Neutrophil (primary cell): ENCODE measurements around the gene CHD9.
A peak's percentile ranks its signal among the peaks of the same experiment; 100 is the strongest.

Experiments used
- H3K27ac ChIP-seq: fragments of 200-600 bp; sonication (generic); 2 replicates; pipeline ENCODE4 v1.5.1; 2016; ENCODE audit warnings: mild to moderate bottlenecking, moderate library complexity
- H3K27me3 ChIP-seq: fragments of 200-600 bp; sonication (generic); 2 replicates; pipeline ENCODE4 v1.6.0; 2016; ENCODE audit warnings: mild to moderate bottlenecking
- H3K36me3 ChIP-seq: fragments of 200-600 bp; sonication (generic); 2 replicates; pipeline ENCODE4 v1.5.1; 2017
- H3K4me1 ChIP-seq, 2 experiments: fragments of 200-600 bp in 1 of 2; sonication (generic) in 1 of 2; 1 replicate in 1 of 2; 2 replicates in 1 of 2; pipeline versions ENCODE4 v1.5.1 to v1.6.1; 2013 to 2016; ENCODE audit warnings: low read depth in 1 of 2, low read length in 1 of 2, mild to moderate bottlenecking in 1 of 2, moderate library complexity in 1 of 2; ENCODE audit not compliant: control insufficient read depth in 1 of 2, insufficient read depth in 1 of 2
- H3K4me3 ChIP-seq, 2 experiments: fragments of 200-600 bp in 1 of 2; sonication (generic) in 1 of 2; 1 replicate in 1 of 2; 2 replicates in 1 of 2; pipeline ENCODE4 v1.5.1; 2013 to 2016; ENCODE audit warnings: low read depth in 1 of 2, low read length in 1 of 2, mild to moderate bottlenecking in 1 of 2, moderate library complexity in 1 of 2
- H3K9me3 ChIP-seq: fragments of 200-600 bp; sonication (generic); 2 replicates; pipeline ENCODE4 v1.5.1; 2016
- TF ChIP-seq, protein P1 (sequence below): fragments of 200-600 bp; sonication (generic); IDR thresholded peaks from 2 replicates; pipeline ENCODE4 v1.5.1; 2016; ENCODE audit warnings: antibody characterized with exemption

CHD9 gene

DNA sequence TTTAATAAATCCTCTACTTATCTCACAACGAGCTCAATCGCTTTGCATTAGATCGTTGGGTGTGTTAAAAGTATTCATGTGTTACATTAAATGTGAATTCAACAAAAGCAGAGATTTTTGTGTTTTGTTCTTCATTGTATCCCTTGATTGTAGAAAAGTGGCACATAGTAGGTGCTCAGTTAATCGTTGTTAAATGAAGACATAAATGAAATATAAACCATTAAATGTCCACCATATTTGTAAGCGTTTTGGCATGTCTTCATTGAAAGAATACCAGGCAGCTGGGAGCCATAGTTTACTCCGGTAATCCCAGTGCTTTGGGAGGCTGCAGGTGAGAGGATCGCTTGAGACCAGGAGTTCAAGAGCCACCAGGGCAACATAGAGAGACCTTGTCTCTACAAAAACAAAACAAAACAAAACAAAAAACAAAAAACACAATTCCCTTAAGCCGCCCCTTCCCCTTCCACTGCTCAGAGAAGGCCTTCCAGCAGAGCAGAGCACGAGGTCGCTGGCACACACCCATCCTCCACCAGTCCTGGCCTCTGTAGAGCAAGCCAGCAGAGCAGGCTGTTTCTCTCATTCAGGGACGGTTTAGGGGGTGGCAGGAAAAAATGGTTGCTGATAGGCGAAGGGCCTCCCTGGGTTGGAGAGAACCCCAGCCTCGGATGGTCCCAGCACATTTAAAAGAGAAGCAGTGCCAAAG lies 673 bp upstream of the CHD9 start:
- Histone ChIP-seq H3K27ac (no peak overlapping the region), H3K36me3 (no peaks in the 10 kb centered on the region), H3K9me3 (no peaks in the 10 kb centered on the region), H3K4me1 (peaks cover 23 to 28% of the 10 kb centered on the region in 2 experiments), H3K4me3 (peak overlapping the region in 1 of 2 experiments; percentile 71), H3K27me3 (no peaks in the 10 kb centered on the region)
- TF ChIP-seq, protein P1, sequence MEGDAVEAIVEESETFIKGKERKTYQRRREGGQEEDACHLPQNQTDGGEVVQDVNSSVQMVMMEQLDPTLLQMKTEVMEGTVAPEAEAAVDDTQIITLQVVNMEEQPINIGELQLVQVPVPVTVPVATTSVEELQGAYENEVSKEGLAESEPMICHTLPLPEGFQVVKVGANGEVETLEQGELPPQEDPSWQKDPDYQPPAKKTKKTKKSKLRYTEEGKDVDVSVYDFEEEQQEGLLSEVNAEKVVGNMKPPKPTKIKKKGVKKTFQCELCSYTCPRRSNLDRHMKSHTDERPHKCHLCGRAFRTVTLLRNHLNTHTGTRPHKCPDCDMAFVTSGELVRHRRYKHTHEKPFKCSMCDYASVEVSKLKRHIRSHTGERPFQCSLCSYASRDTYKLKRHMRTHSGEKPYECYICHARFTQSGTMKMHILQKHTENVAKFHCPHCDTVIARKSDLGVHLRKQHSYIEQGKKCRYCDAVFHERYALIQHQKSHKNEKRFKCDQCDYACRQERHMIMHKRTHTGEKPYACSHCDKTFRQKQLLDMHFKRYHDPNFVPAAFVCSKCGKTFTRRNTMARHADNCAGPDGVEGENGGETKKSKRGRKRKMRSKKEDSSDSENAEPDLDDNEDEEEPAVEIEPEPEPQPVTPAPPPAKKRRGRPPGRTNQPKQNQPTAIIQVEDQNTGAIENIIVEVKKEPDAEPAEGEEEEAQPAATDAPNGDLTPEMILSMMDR, result no peak

DNA sequence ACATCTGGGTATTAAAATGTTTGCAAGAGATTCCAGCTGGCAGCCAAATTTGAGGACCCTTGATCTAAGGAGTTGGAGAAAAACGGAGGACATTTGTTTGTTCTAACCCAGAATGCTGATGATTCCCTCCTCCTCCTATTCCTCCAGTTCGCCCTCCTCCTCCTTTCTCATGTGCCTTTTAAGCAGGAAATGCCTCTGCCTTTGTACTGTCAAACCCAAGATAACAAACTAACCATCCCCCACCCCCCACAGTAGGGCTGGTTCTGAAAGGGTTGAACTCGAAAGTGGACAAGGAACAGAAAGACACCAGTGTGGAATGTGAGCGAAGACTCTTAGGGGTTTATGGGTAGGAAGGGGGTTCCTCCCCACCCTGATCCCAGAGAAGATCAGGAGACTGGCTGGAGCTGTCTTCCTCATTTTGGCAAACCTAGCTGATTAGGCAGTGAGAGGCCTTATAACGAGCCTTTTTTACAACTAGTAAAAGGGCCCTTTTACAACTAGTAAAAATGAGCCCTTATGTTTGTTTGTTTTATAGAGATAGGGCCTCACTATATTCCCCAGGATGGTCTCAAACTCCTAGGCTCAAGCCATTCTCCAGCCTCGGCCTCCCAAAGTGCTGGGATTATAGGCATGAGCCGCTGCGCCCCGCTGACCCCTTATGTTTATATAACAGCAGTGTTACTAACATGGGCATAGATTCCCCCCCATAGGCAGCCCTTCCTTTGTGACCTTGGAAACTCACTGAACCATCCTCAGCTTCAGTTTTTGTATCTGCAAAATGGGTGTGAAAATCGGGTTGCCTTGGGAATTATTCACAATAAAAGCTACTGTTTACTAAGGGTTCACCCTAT lies 975 bp downstream of the CHD9 start:
- Histone ChIP-seq H3K9me3 (no peaks in the 10 kb centered on the region), H3K4me3 (peak overlapping the region; percentile 71 to 75), H3K4me1 (peaks cover 23 to 28% of the 10 kb centered on the region in 2 experiments), H3K36me3 (no peaks in the 10 kb centered on the region), H3K27ac (peak overlapping the region; percentile 34), H3K27me3 (no peaks in the 10 kb centered on the region)
- TF ChIP-seq, protein P1, result no peak

DNA sequence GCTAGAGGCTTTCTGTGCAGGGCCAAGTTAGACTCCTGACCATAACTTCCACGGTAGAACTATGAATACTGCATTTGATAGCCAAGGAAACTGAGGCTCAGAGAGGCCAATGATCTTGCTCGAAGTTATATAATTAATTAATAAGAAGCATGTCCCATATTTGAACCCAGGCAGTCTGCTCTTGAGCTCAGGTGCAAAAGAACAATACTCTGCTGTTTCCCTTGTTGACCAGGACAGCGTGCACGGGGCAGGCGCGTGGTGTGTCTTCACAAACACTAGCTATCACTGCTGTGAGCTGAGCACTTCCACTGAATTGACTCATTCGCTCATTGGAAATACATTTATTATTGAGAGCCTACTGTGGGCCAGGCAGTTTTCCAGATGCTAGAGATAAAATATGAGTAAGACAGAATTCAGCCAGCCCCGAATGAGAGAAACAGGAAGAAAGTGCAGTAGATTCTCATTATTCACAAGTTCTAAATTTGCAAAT lies 1.6 kb downstream of the CHD9 start:
- H3K4me1 ChIP-seq, result peaks cover 23 to 28% of the 10 kb centered on the region in 2 experiments
- H3K27ac ChIP-seq, result no peak overlapping the region
- H3K4me3 ChIP-seq, result no peak overlapping the region
- TF ChIP-seq, protein P1, result no peak
- H3K9me3 ChIP-seq, result no peaks in the 10 kb centered on the region
- H3K36me3 ChIP-seq, result no peaks in the 10 kb centered on the region
- H3K27me3 ChIP-seq, result no peaks in the 10 kb centered on the region

DNA sequence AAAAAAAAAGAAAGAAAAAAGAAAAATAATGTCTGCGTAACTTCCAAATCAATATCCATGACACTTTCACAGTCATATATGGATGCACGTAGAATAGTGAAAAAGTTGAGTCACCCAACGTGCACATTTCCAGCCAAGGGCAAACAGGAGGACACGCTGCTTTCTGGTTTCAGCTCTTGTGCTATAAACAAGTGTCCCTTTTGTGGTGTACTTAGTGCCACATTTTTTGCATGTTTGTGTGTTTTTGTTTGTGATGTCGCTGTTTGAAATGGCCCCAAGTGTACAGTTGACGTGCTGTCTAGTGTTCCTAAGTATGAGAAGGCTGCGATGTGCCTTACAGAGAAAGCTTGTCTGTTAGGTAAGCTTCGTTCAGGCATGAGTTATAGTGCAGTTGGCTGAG lies 2.9 kb downstream of the CHD9 start:
- Histone ChIP-seq H3K4me3 (no peak overlapping the region), H3K27ac (no peak overlapping the region), H3K9me3 (no peaks in the 10 kb centered on the region), H3K27me3 (no peaks in the 10 kb centered on the region), H3K4me1 (peaks cover 29 to 31% of the 10 kb centered on the region in 2 experiments), H3K36me3 (no peaks in the 10 kb centered on the region)
- TF ChIP-seq, protein P1, result no peak

DNA sequence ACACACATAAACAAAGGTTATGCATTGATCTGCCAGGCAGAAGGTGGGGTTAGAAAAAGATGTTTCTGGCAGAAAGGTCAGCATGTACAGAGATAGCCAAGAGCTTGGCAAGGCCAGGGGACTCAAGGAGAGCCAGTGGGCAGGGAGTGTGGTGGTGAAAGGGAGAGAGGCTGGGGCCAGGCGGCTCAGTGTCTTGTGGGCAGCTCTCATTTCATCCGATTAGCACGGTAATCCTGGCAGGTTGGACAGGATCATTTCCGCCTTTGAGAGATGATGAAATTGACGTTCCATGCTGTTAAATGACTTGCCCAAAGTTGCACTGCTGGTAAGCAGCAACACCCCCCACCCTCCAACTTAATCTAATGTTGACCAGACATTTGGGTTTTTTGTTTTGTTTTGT lies 3.6 kb downstream of the CHD9 start:
- Histone ChIP-seq H3K27me3 (no peaks in the 10 kb centered on the region), H3K4me3 (no peak overlapping the region), H3K4me1 (peaks cover 29% of the 10 kb centered on the region in 2 experiments), H3K9me3 (no peaks in the 10 kb centered on the region), H3K27ac (no peak overlapping the region), H3K36me3 (no peaks in the 10 kb centered on the region)
- TF ChIP-seq, protein P1, result no peak
